CD14-positive monocyte (primary cell): ENCODE measurements around the gene MCCC1. TPM values are rescaled to one million over a fixed set of nuclear protein-coding genes. Genes with fewer than 3 reads are reported as not detected.

ENCODE experiments used
- DNase-seq, 3 donors: peaks; one replicate each; pipeline ENCODE4 v3.0.0-alpha.2; 2011 to 2022
- H2AFZ ChIP-seq: 2 replicates; pipeline ENCODE4 v1.6.0; 2012; ENCODE audit warnings: mild to moderate bottlenecking, low read depth, low read length, inconsistent platforms; ENCODE audit not compliant: insufficient read depth, poor library complexity, severe bottlenecking
- H3K27ac ChIP-seq, 2 donors: 1 replicate in 1 of 2; 2 replicates in 1 of 2; pipeline ENCODE4 v1.5.1; 2012 to 2013; ENCODE audit warnings: low read length in 2 of 2, control low read depth in 1 of 2, inconsistent platforms in 1 of 2, low read depth in 1 of 2, mild to moderate bottlenecking in 1 of 2
- H3K27me3 ChIP-seq, 2 donors: one replicate each; pipeline versions ENCODE4 v1.6.0 to v1.6.1; 2011 to 2013; ENCODE audit warnings: low read length in 2 of 2; ENCODE audit not compliant: control insufficient read depth in 2 of 2, insufficient read depth in 2 of 2
- H3K36me3 ChIP-seq, 2 donors: replicated peaks in 1 of 2; 1 replicate in 1 of 2; 2 replicates in 1 of 2; pipeline versions ENCODE4 v1.5.1 to v1.6.1; 2012 to 2013; ENCODE audit warnings: low read length in 2 of 2, control low read depth in 1 of 2, inconsistent platforms in 1 of 2, mild to moderate bottlenecking in 1 of 2; ENCODE audit not compliant: insufficient read depth in 2 of 2, control insufficient read depth in 1 of 2
- H3K4me1 ChIP-seq, 2 donors: 1 replicate in 1 of 2; 2 replicates in 1 of 2; pipeline versions ENCODE4 v1.5.1 to v1.6.1; 2012 to 2013; ENCODE audit warnings: low read length in 2 of 2, control low read depth in 1 of 2, inconsistent platforms in 1 of 2, mild to moderate bottlenecking in 1 of 2, moderate library complexity in 1 of 2; ENCODE audit not compliant: insufficient read depth in 2 of 2, control insufficient read depth in 1 of 2
- H3K4me2 ChIP-seq: replicated peaks from 2 replicates; pipeline ENCODE3; 2012; ENCODE audit warnings: low read length, moderate library complexity, mild to moderate bottlenecking; ENCODE audit not compliant: poor library complexity, severe bottlenecking; ENCODE audit errors: extremely low read depth
- H3K4me3 ChIP-seq, 3 experiments: fragments of 200-600 bp in 1 of 3; sonication (generic) in 1 of 3; replicated peaks in 1 of 3; 1 replicate in 2 of 3; 2 replicates in 1 of 3; pipeline ENCODE4 v1.5.1; 2011 to 2013; ENCODE audit warnings: low read length in 3 of 3, mild to moderate bottlenecking in 3 of 3, control low read depth in 2 of 3, low read depth in 2 of 3, inconsistent platforms in 1 of 3, moderate library complexity in 1 of 3
- H3K79me2 ChIP-seq: 2 replicates; pipeline ENCODE4 v1.6.0; 2012; ENCODE audit warnings: mild to moderate bottlenecking, control low read depth, inconsistent platforms, low read length, moderate library complexity; ENCODE audit not compliant: insufficient read depth
- H3K9ac ChIP-seq: 2 replicates; pipeline ENCODE4 v1.6.0; 2017; ENCODE audit warnings: low read length, mild to moderate bottlenecking; ENCODE audit not compliant: insufficient read depth, poor library complexity, severe bottlenecking
- H3K9me3 ChIP-seq, 2 donors: replicated peaks in 1 of 2; 1 replicate in 1 of 2; 2 replicates in 1 of 2; pipeline versions ENCODE4 v1.5.1 to v1.6.1; 2012 to 2013; ENCODE audit warnings: low read length in 2 of 2, control low read depth in 1 of 2; ENCODE audit not compliant: control insufficient read depth in 1 of 2, insufficient read depth in 1 of 2
- H4K20me1 ChIP-seq: 2 replicates; pipeline ENCODE4 v1.6.0; 2012; ENCODE audit warnings: mild to moderate bottlenecking, low read length, control low read depth, moderate library complexity; ENCODE audit not compliant: insufficient read depth
- H3K27ac Mint-ChIP-seq, 7 donors: one replicate each; pipeline ENCODE4 v1.8.0; 2020; ENCODE audit warnings: mild to moderate bottlenecking in 7 of 7, mixed read lengths in 7 of 7, moderate library complexity in 6 of 7, inconsistent platforms in 2 of 7
- H3K27me3 Mint-ChIP-seq, 3 donors: one replicate each; pipeline ENCODE4 v1.8.0; 2021 to 2022; ENCODE audit warnings: low read depth in 3 of 3, mild to moderate bottlenecking in 3 of 3, mixed read lengths in 3 of 3, moderate library complexity in 3 of 3, inconsistent platforms in 1 of 3
- H3K36me3 Mint-ChIP-seq, 2 donors: one replicate each; pipeline ENCODE4 v1.8.0; 2020; ENCODE audit warnings: mixed read lengths in 2 of 2, inconsistent platforms in 1 of 2, mild to moderate bottlenecking in 1 of 2
- H3K4me1 Mint-ChIP-seq: one replicate; pipeline ENCODE4 v1.8.0; 2020; ENCODE audit warnings: mild to moderate bottlenecking, mixed read lengths
- H3K4me3 Mint-ChIP-seq, 2 donors: one replicate each; pipeline ENCODE4 v1.8.0; 2020; ENCODE audit warnings: mild to moderate bottlenecking in 2 of 2, mixed read lengths in 2 of 2, moderate library complexity in 1 of 2
- H3K9me3 Mint-ChIP-seq, 7 donors: one replicate each; pipeline ENCODE4 v1.8.0; 2020 to 2022; ENCODE audit warnings: mixed read lengths in 7 of 7, mild to moderate bottlenecking in 6 of 7, moderate library complexity in 6 of 7, inconsistent platforms in 2 of 7
- WGBS: methylation state at CpG from one replicate; pipeline ENCODE4 v1.1.5; 2013; ENCODE audit warnings: missing lambda C conversion rate; ENCODE audit not compliant: insufficient coverage; 5-methylcytosine and 5-hydroxymethylcytosine counted together
- intact Hi-C, 2 donors: fragments of 100-400 bp; cut with micrococcal nuclease; formaldehyde crosslinking; loops; one replicate each; pipeline versions ENCODE4 v1.15.0 to v1.15.1; 2023
- polyA plus RNA-seq, 3 donors: library from polyadenylated mRNA; depleted of rRNA in 1 of 3; unstranded in 2 of 3; stranded (reverse) in 1 of 3; fragments of 300-500 nt in 2 of 3; fragments of >200 nt in 1 of 3; fragmentation: Illumina TruSeq in 2 of 3; gene quantifications; 1 replicate in 2 of 3; 2 replicates in 1 of 3; pipeline ENCODE4 v1.2.3, GENCODE V29; 2012 to 2021
- TF ChIP-seq, protein P1 (sequence below): fragments of 200-600 bp; IDR thresholded peaks from one replicate; pipeline ENCODE4 v1.8.0; 2022; ENCODE audit warnings: antibody characterized with exemption, mild to moderate bottlenecking

Gene MCCC1
- polyA plus RNA-seq, 3 donors = 13.9 to 18.4 (median 16.0) TPM

DNA sequence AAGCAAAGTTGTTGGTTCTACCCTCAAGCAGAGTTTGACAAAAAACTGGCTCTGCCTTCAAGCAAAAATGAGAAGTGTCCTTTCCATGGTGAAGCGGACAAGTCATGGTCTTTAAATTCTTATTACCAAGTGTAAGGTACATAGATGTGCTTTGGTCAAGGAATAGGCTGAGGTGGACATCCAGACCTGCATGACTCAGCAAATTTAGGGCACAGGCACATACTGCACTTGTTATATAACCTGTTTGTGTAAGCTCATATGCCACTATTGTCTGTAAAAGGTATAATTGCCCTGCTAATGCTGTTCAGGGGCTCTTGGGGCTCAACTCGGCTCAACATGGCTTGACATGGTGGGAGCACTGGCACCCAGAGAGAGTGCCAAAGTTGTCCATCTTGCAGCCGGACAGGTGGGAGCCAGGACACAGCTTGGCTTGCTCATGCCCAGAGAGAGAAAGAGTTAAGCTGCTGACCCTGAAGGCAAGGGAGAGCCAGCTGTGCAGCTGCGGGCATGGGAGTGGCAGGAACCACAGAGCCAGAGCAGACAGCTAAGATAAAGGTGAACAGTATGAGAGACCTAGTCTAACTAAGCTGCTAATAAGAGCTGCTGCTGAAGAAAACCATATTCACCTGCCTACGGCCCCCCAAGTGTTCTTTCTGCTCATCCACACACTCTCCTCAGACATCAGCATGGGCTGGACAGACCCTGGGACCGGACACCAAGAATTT lies 17.7 kb downstream of the MCCC1 start:
- peaks cover 70 to 100% of the 10 kb centered on the region in 2 donors for H3K36me3 ChIP-seq
- no peak overlapping the region for H3K4me3 ChIP-seq
- no peak overlapping the region for H3K9ac ChIP-seq
- no peak overlapping the region for H3K27ac ChIP-seq
- Mint-ChIP-seq H3K9me3 (peaks cover 19 to 28% (median 21%) of the 10 kb centered on the region in 7 donors), H3K4me1 (no peaks in the 10 kb centered on the region), H3K36me3 (peaks cover 81 to 94% of the 10 kb centered on the region in 2 donors), H3K4me3 (no peak overlapping the region), H3K27me3 (no peaks in the 10 kb centered on the region), H3K27ac (peak overlapping the region in 1 of 7 donors; percentile 75)
- no peaks in the 10 kb centered on the region for H3K27me3 ChIP-seq
- intact Hi-C loops = no loop called here
- no peak overlapping the region for H2AFZ ChIP-seq
- DNase-seq = no peak
- no peaks in the 10 kb centered on the region for H3K4me1 ChIP-seq
- no peaks in the 10 kb centered on the region for H3K79me2 ChIP-seq
- H4K20me1 ChIP-seq = no peaks in the 10 kb centered on the region
- TF ChIP-seq, protein P1, sequence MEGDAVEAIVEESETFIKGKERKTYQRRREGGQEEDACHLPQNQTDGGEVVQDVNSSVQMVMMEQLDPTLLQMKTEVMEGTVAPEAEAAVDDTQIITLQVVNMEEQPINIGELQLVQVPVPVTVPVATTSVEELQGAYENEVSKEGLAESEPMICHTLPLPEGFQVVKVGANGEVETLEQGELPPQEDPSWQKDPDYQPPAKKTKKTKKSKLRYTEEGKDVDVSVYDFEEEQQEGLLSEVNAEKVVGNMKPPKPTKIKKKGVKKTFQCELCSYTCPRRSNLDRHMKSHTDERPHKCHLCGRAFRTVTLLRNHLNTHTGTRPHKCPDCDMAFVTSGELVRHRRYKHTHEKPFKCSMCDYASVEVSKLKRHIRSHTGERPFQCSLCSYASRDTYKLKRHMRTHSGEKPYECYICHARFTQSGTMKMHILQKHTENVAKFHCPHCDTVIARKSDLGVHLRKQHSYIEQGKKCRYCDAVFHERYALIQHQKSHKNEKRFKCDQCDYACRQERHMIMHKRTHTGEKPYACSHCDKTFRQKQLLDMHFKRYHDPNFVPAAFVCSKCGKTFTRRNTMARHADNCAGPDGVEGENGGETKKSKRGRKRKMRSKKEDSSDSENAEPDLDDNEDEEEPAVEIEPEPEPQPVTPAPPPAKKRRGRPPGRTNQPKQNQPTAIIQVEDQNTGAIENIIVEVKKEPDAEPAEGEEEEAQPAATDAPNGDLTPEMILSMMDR = no peak
- 100% methylated on average over 4 of the region's 6 CpGs for WGBS
- peaks cover 17 to 19% of the 10 kb centered on the region in 2 donors for H3K9me3 ChIP-seq
- H3K4me2 ChIP-seq = no peak overlapping the region

DNA sequence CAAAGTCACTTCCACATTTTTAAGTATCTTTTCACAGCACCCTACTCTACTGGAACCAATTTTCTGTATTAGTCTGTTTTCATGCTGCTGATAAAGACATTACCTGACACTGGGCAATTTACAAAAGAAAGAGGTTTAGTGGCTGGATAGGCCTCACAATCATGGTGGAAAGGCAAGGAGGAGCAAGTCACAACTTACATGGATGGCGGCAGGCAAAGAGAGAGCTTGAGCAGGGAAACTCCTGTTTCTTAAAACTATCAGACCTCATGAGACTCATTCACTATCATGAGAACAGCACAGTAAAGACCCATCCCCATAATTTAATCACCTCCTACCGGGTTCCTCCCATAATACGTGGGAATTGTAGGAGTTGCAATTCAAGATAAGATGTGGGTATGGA lies 18.7 kb downstream of the MCCC1 start:
- Mint-ChIP-seq H3K27me3 (no peaks in the 10 kb centered on the region), H3K4me1 (no peaks in the 10 kb centered on the region), H3K27ac (no peak overlapping the region), H3K36me3 (peaks cover 76 to 85% of the 10 kb centered on the region in 2 donors), H3K4me3 (no peak overlapping the region), H3K9me3 (peaks cover 20 to 29% (median 22%) of the 10 kb centered on the region in 7 donors)
- Histone ChIP-seq H2AFZ (no peak overlapping the region), H3K4me2 (no peak overlapping the region), H4K20me1 (no peaks in the 10 kb centered on the region), H3K79me2 (no peaks in the 10 kb centered on the region), H3K9me3 (peaks cover 17 to 19% of the 10 kb centered on the region in 2 donors), H3K27me3 (no peaks in the 10 kb centered on the region), H3K4me1 (no peaks in the 10 kb centered on the region), H3K36me3 (peaks cover 60 to 100% of the 10 kb centered on the region in 2 donors), H3K9ac (no peak overlapping the region), H3K27ac (no peak overlapping the region), H3K4me3 (no peak overlapping the region)
- TF ChIP-seq, protein P1 = no peak
- no peak for DNase-seq
- intact Hi-C loops = no loop called here
- WGBS = no CpG with 5 or more reads among the region's 3 CpGs
